Measurements from ENCODE around the gene DENND2D. TPM values are rescaled to one million over a fixed set of nuclear protein-coding genes. Genes with fewer than 3 reads are reported as not detected.

The DENND2D gene
- total and polyA plus RNA-seq, 10 of the 15 experiments (the other 5 are each of a cell fraction or from before 2014, with no cell fraction given), result 149 to 375 (median 172) TPM

- no peak for ATAC-seq
- H3K27me3 ChIP-seq (replicated peaks in 1 of 2; ENCODE audit: control insufficient read depth in 2 of 2, insufficient read depth in 2 of 2, low read length in 1 of 2), result no peaks in the 10 kb centered on the region
- H3K4me1 ChIP-seq (ENCODE audit: control insufficient read depth, insufficient read depth, low read length), result no peaks in the 10 kb centered on the region
- BruUV-seq (replicated peaks), result no TSS peak
- no peak overlapping the region for H3K27ac ChIP-seq (ENCODE audit: control insufficient read depth, insufficient read depth)
- CTCF ChIA-PET, result interaction anchor here (1.1 to 1.5 kb wide), 3 partner anchors 9 to 164 kb away, joined by 3 to 4 read pairs (median 3); no protein-coding TSS in a partner anchor
- TF ChIP-seq BACH1 (IDR thresholded peaks at IDR 0.05; ENCODE audit: borderline replicate concordance), result no peak
- no peak for TF ChIP-seq ZBTB11 (CRISPR knock-in tag; IDR thresholded peaks at IDR 0.05)
- TF ChIP-seq PAX8 (IDR thresholded peaks at IDR 0.05), result no peak
- TF ChIP-seq BHLHE40 (IDR thresholded peaks at IDR 0.05; ENCODE audit: borderline replicate concordance in 1 of 2, low read depth in 2 of 2, low read length in 1 of 2), result no peak
- TF ChIP-seq ZNF24 (IDR thresholded peaks at IDR 0.05), result no peak
- TF ChIP-seq LARP7 (IDR thresholded peaks at IDR 0.05), result no peak
- no peak for TF ChIP-seq SREBF2 (IDR thresholded peaks at IDR 0.05; ENCODE audit: low read length)
- no peak for TF ChIP-seq MAX (IDR thresholded peaks at IDR 0.05; ENCODE audit: low read depth, low read length)
- TF ChIP-seq HDAC6 (IDR thresholded peaks at IDR 0.05; ENCODE audit: unreplicated experiment), result no peak
- TF ChIP-seq SMAD5 (IDR thresholded peaks at IDR 0.05; ENCODE audit: low read depth), result no peak
- TF ChIP-seq USF1 (IDR thresholded peaks at IDR 0.05; ENCODE audit: borderline replicate concordance, extremely low read length, insufficient read depth, low read depth, low read length), result no peak
- TF ChIP-seq ZNF217 (IDR thresholded peaks at IDR 0.05), result no peak
- TF ChIP-seq POU2F2 (IDR thresholded peaks at IDR 0.05; ENCODE audit: borderline replicate concordance, low read depth, low read length), result no peak
- no peak for TF ChIP-seq SPI1 (IDR thresholded peaks at IDR 0.05; ENCODE audit: borderline replicate concordance, insufficient read depth, low read depth, low read length)
- no peak for TF ChIP-seq RB1 (IDR thresholded peaks at IDR 0.05; ENCODE audit: borderline replicate concordance)
- TF ChIP-seq MTA2 (IDR thresholded peaks at IDR 0.05; ENCODE audit: low read depth), result no peak
- no peak for TF ChIP-seq SKIL (IDR thresholded peaks at IDR 0.05; ENCODE audit: low read depth, poor library complexity, severe bottlenecking)
- TF ChIP-seq PKNOX1 (IDR thresholded peaks at IDR 0.05), result no peak
- H4K20me1 ChIP-seq (ENCODE audit: control insufficient read depth, insufficient read depth), result no peaks in the 10 kb centered on the region
- no peaks in the 10 kb centered on the region for H3K9me3 ChIP-seq (replicated peaks; ENCODE audit: control insufficient read depth, insufficient read depth, low read length)
- RAD21 ChIA-PET (ENCODE audit: unreplicated experiment), result interaction anchor here (0.8 kb wide), 1 partner anchor 12 kb away, joined by 3 read pairs; no protein-coding TSS in a partner anchor
- no peak overlapping the region for H3K4me3 ChIP-seq
- in situ Hi-C loops (cut with MboI) (no loop called here), intact Hi-C loops (cut with micrococcal nuclease; ENCODE audit: unreplicated experiment) (no loop called here)
- no peak overlapping the region for H3K4me2 ChIP-seq (ENCODE audit: control insufficient read depth, insufficient read depth)
- H2AFZ ChIP-seq (ENCODE audit: control insufficient read depth, low read depth, low read length), result no peak overlapping the region
- no peaks in the 10 kb centered on the region; the same call in none of the 2 replicates for H3K79me2 ChIP-seq (ENCODE audit: control insufficient read depth, insufficient read depth, low read length)
- WGBS (ENCODE audit: insufficient coverage, insufficient replicate concordance, low lambda C conversion rate, missing lambda C conversion rate), result 93% methylated on average over 3 of the region's 3 CpGs
- DNase-seq (ENCODE audit: low read depth, low spot score), result no peak
- SMC1A ChIA-PET (ENCODE audit: uncharacterized antibody, unreplicated experiment), result interaction anchor here (0.8 to 2.1 kb wide), 6 partner anchors 12 to 158 kb away, joined by 3 to 8 read pairs (median 3); no protein-coding TSS in a partner anchor
- no peak for FAIRE-seq
- POLR2A ChIA-PET, result no interaction called here
- H3K9ac ChIP-seq (ENCODE audit: control insufficient read depth, insufficient read depth, low read length), result no peak overlapping the region
- H3K36me3 ChIP-seq (ENCODE audit: control insufficient read depth in 2 of 2, insufficient read depth in 2 of 2, low read length in 1 of 2), result peaks cover 0 to 11% of the 10 kb centered on the region in 2 experiments; a peak in 1 of 4 replicates
These were observed 36.4 kb upstream of the DENND2D start for GRCh38 chr1:111236806-111237205.
